Left lung (tissue), 10 donors: ENCODE data around the gene C1orf198. TPM values are rescaled to one million over a fixed set of nuclear protein-coding genes. Genes with fewer than 3 reads are reported as not detected.

ENCODE experiments used
- ATAC-seq: fragments of 200-7000 bp; cut with Tn5 transposase; one replicate; pipeline ENCODE4 v1.9.1; 2020; ENCODE audit warnings: moderate library complexity
- DNase-seq, 4 donors: peaks; one replicate each; pipeline ENCODE4 v3.0.0-alpha.2; 2013 to 2020
- H3K27ac ChIP-seq, 2 donors: fragments of 200-600 bp; sonication (generic) in 1 of 2; one replicate each; pipeline versions ENCODE4 v1.5.0 to v1.8.0; 2020 to 2021
- H3K27me3 ChIP-seq, 2 donors: fragments of 200-600 bp; sonication (generic) in 1 of 2; one replicate each; pipeline versions ENCODE4 v1.5.0 to v1.8.0; 2020 to 2021
- H3K36me3 ChIP-seq, 2 donors: fragments of 200-600 bp; sonication (generic) in 1 of 2; one replicate each; pipeline versions ENCODE4 v1.5.0 to v1.8.0; 2020 to 2021
- H3K4me1 ChIP-seq, 2 donors: fragments of 200-600 bp; one replicate each; pipeline ENCODE4 v1.8.0; 2021
- H3K4me3 ChIP-seq, 2 donors: fragments of 200-600 bp; sonication (generic) in 1 of 2; one replicate each; pipeline versions ENCODE4 v1.5.0 to v1.8.0; 2020 to 2021; ENCODE audit warnings: mild to moderate bottlenecking in 1 of 2
- H3K9me3 ChIP-seq, 2 donors: fragments of 200-600 bp; sonication (generic) in 1 of 2; one replicate each; pipeline versions ENCODE4 v1.5.0 to v1.8.0; 2020 to 2021
- intact Hi-C, 2 donors: fragments of 100-400 bp; cut with DNase I; formaldehyde crosslinking; loops; one replicate each; pipeline versions ENCODE4 v1.11.2 to v1.14.2; 2022
- polyA plus RNA-seq, 6 donors: library from polyadenylated mRNA; unstranded; fragments of 120-200 nt; gene quantifications; one replicate each; pipeline ENCODE4 v1.2.1, GENCODE V29; 2013; ENCODE audit not compliant: insufficient read length in 6 of 6
- total RNA-seq, 2 donors: library from RNA; stranded (reverse); fragmentation: NEBNext Ultra II Directional; extraction: Animal tissue kit (Norgen Biotek cat#: 25700); gene quantifications; one replicate each; pipeline ENCODE4 v1.2.1, GENCODE V29; 2021
- TF ChIP-seq, protein P1 (sequence below), 2 donors: fragments of 200-600 bp; sonication (generic) in 1 of 2; IDR thresholded peaks; one replicate each; pipeline versions ENCODE4 v1.5.0 to v1.8.0; 2021; ENCODE audit warnings: antibody characterized with exemption in 2 of 2
- donor health status: DM: no; HTN: yes; CAD: no.
- donor health status: DM: no; HTN: no; CAD: no.

The C1orf198 gene
- total and polyA plus RNA-seq, 8 donors = 36.2 to 116 (median 78.3) TPM

DNA sequence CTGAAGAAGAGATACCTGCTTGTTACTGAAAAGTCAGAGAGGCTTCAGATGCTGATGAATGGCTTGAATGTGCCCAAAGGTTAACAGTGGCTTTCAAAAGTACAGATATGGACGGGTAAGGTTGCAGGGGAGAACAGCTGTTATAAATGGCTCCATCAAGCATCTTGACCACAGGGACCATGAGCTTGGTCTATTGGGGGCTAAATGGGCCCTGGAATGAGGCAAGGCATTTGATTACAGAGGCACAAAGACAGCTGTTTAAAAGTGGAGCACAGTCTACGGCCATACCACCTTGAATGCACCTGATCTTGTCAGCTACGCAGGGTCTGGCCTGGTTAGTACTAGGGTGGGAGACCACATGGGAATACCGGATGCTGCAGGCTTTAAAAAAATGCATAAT lies 48.3 kb downstream of the C1orf198 start:
- H3K27ac ChIP-seq = no peak overlapping the region
- no peaks in the 10 kb centered on the region for H3K27me3 ChIP-seq
- TF ChIP-seq, protein P1, sequence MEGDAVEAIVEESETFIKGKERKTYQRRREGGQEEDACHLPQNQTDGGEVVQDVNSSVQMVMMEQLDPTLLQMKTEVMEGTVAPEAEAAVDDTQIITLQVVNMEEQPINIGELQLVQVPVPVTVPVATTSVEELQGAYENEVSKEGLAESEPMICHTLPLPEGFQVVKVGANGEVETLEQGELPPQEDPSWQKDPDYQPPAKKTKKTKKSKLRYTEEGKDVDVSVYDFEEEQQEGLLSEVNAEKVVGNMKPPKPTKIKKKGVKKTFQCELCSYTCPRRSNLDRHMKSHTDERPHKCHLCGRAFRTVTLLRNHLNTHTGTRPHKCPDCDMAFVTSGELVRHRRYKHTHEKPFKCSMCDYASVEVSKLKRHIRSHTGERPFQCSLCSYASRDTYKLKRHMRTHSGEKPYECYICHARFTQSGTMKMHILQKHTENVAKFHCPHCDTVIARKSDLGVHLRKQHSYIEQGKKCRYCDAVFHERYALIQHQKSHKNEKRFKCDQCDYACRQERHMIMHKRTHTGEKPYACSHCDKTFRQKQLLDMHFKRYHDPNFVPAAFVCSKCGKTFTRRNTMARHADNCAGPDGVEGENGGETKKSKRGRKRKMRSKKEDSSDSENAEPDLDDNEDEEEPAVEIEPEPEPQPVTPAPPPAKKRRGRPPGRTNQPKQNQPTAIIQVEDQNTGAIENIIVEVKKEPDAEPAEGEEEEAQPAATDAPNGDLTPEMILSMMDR (IDR thresholded peaks at IDR 0.05) = no peak
- intact Hi-C loops = no loop called here
- no peak for ATAC-seq
- no peak overlapping the region for H3K4me3 ChIP-seq
- no peak for DNase-seq
- H3K4me1 ChIP-seq = peaks cover 5 to 6% of the 10 kb centered on the region in 2 donors
- H3K9me3 ChIP-seq = no peaks in the 10 kb centered on the region
- no peaks in the 10 kb centered on the region for H3K36me3 ChIP-seq

DNA sequence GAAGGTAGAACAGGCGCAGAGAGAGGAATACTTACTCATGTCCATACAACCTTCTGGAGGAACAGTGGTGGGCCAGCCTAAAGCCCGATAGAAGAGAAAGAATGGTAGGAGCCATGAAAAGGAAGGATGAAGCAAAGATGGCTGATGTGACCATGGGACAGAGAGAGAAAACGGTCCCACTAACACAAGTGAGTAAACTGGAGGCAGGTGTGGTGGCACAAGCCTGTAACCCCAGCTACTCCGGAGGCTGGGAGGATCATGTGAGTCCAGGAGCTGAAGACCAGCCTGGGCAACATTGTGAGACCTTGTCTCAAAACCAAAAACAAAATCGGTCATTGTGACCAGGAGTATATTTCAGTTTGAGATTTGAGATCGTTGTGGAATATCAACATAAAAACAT lies 49.4 kb downstream of the C1orf198 start:
- no peaks in the 10 kb centered on the region for H3K36me3 ChIP-seq
- H3K4me1 ChIP-seq = no peaks in the 10 kb centered on the region
- H3K27ac ChIP-seq = no peak overlapping the region
- no peak for ATAC-seq
- H3K9me3 ChIP-seq = no peaks in the 10 kb centered on the region
- H3K4me3 ChIP-seq = no peak overlapping the region
- no peak for DNase-seq
- intact Hi-C loops = no loop called here
- no peaks in the 10 kb centered on the region for H3K27me3 ChIP-seq
- TF ChIP-seq, protein P1 (IDR thresholded peaks at IDR 0.05) = no peak

DNA sequence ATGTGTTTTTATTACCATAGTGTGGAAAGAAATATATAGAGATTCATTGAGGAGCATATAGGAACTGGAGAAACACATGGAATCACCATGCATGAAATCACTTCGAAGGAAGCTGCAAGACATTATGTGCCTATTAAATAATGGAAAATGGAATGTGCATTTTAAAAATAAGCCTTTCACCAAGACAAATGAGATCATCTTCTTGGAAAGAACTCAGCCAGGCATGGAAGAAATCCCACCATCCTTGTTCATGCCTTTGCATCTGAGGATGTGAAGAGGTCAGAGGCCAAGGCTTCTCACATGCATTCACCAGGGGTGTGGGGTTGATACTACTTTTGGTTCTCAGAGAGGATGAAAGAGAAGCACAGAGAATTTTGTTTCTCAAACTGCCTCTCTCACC lies 50.0 kb downstream of the C1orf198 start:
- ATAC-seq = no peak
- intact Hi-C loops = no loop called here
- no peaks in the 10 kb centered on the region for H3K4me1 ChIP-seq

DNA sequence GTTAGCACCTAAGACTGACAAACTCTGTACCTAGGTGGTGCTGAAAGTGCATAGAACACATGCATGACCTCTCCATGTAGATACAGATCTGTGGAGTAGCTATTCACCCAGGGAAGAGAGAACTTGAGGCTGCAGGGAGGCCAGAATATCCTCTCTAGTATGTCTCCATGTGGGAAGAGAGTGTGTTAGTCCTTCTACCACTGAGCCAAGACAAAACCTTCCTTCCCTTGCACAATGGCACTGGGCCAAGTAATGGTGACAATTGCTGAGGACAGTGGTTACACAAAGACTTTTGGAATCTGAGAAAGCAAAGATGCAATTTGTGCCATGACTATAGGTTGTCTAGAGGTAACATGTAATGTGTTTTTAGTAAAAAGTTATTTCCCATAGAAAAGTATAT lies 52.3 kb downstream of the C1orf198 start:
- no peak overlapping the region for H3K27ac ChIP-seq
- H3K9me3 ChIP-seq = peaks cover 0 to 14% of the 10 kb centered on the region in 2 donors
- no peaks in the 10 kb centered on the region for H3K4me1 ChIP-seq
- no peak overlapping the region for H3K4me3 ChIP-seq
- H3K36me3 ChIP-seq = no peaks in the 10 kb centered on the region
- no peaks in the 10 kb centered on the region for H3K27me3 ChIP-seq
- TF ChIP-seq, protein P1 (IDR thresholded peaks at IDR 0.05) = no peak
- DNase-seq (no peak), ATAC-seq (no peak)
- intact Hi-C loops = no loop called here

More for the DNA sequence above, 50.0 kb downstream of the C1orf198 start:
- TF ChIP-seq, protein P1 (IDR thresholded peaks at IDR 0.05) = no peak
- Histone ChIP-seq H3K27me3 (no peaks in the 10 kb centered on the region), H3K36me3 (no peaks in the 10 kb centered on the region), H3K9me3 (peaks cover 0 to under 1% of the 10 kb centered on the region in 2 donors), H3K27ac (no peak overlapping the region), H3K4me3 (no peak overlapping the region)
- no peak for DNase-seq

DNA sequence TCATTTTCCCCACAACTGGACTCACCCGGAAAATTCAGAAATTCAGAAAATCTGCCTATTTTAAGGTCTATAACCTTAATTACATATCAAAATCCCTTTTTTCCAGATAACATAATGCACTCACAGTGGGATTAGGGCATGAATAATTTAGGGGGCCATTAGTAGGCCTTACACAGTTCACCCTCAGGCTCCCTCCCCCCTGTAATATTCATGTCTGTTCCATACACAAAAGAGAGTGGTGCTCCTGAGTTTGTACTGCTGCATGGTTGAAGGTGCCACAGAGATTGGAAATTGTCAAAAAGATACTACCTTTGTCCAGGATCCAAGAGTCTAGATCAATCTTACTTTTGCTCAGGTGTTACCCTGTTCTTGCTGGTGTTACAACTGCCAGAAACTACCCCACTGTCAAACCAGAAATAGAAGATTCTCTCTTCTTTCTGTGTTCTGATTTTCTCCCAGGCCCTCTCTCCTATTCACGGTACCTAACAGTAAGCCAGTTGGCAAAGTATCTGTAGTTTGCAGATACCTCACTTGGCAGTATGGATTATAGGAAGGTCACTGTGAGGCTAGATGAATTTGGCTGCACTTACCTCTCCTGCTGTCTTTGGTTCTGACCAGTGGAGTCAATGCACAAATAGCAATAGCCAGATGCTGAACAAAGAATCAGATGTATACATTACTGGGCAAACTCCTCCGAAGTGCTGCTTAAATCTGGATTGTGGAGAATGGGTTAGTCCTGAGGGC lies 53.2 kb downstream of the C1orf198 start:
- H3K4me1 ChIP-seq = no peaks in the 10 kb centered on the region
- no peak overlapping the region for H3K4me3 ChIP-seq
- ATAC-seq (no peak), DNase-seq (no peak)
- TF ChIP-seq, protein P1 (IDR thresholded peaks at IDR 0.05) = no peak
- no peaks in the 10 kb centered on the region for H3K36me3 ChIP-seq
- intact Hi-C loops = no loop called here
- no peaks in the 10 kb centered on the region for H3K27me3 ChIP-seq
- peaks cover 0 to 14% of the 10 kb centered on the region in 2 donors for H3K9me3 ChIP-seq
- no peak overlapping the region for H3K27ac ChIP-seq
